Right atrium auricular region (tissue), 2 donors: ENCODE measurements around the gene OVOL1. TPM values are rescaled to one million over a fixed set of nuclear protein-coding genes. Genes with fewer than 3 reads are reported as not detected.
A peak's percentile ranks its signal among the peaks of the same experiment; 100 is the strongest.
"Not testable (repeated sequence)": the region's sequence is repeated elsewhere in the genome, so short reads cannot be mapped to it uniquely, and the experiment has no call there.

Experiments
- DNase-seq: peaks from one replicate; pipeline ENCODE4 v3.0.0-alpha.2; 2019; ENCODE audit warnings: low spot score
- H3K27ac ChIP-seq, 2 donors: fragments of 200-600 bp; sonication (generic); 1 replicate in 1 of 2; 2 replicates in 1 of 2; pipeline ENCODE4 v1.5.1; 2016 to 2019
- H3K27me3 ChIP-seq, 2 donors: fragments of 200-600 bp; sonication (generic); one replicate each; pipeline versions ENCODE4 v1.5.1 to v1.6.0; 2017 to 2019
- H3K36me3 ChIP-seq: fragments of 200-600 bp; sonication (generic); one replicate; pipeline ENCODE4 v1.5.1; 2016
- H3K4me1 ChIP-seq, 2 donors: fragments of 200-600 bp; sonication (generic); one replicate each; pipeline versions ENCODE4 v1.5.1 to v1.6.0; 2017 to 2019
- H3K4me3 ChIP-seq, 2 donors: fragments of 200-600 bp; sonication (generic); 1 replicate in 1 of 2; 2 replicates in 1 of 2; pipeline ENCODE4 v1.5.1; 2017 to 2019; ENCODE audit warnings: mild to moderate bottlenecking in 1 of 2, moderate library complexity in 1 of 2
- H3K9me3 ChIP-seq, 2 donors: fragments of 200-600 bp; sonication (generic); one replicate each; pipeline ENCODE4 v1.5.1; 2019
- CTCF ChIP-seq, 2 donors: fragments of 200-600 bp; sonication (generic); IDR thresholded peaks; one replicate each; pipeline ENCODE4 v1.5.1; 2019; ENCODE audit warnings: antibody characterized with exemption in 2 of 2
- total RNA-seq, 2 donors: library from RNA; depleted of rRNA; stranded (reverse); fragments of >200 nt; gene quantifications; one replicate each; pipeline ENCODE4 v1.1.0, GENCODE V29; 2016

OVOL1 gene
- total RNA-seq, 2 donors from 2014 or later = not detected

- no peaks in the 10 kb centered on the region for H3K27me3 ChIP-seq
- DNase-seq = no peak
- no peaks in the 10 kb centered on the region for H3K36me3 ChIP-seq
- no peaks in the 10 kb centered on the region for H3K9me3 ChIP-seq
- no peak overlapping the region for H3K27ac ChIP-seq
- H3K4me3 ChIP-seq = no peak overlapping the region
- H3K4me1 ChIP-seq = peaks cover 0 to 8% of the 10 kb centered on the region in 2 donors
- no peak for TF ChIP-seq CTCF (IDR thresholded peaks at IDR 0.05)
Observed at GRCh38 chr11:65821107-65821506, 34.2 kb downstream of the OVOL1 start.

- no peak for DNase-seq
- Histone ChIP-seq H3K4me3 (no peak overlapping the region), H3K4me1 (peaks cover 0 to 4% of the 10 kb centered on the region in 2 donors), H3K9me3 (no peaks in the 10 kb centered on the region), H3K36me3 (no peaks in the 10 kb centered on the region), H3K27ac (no peak overlapping the region), H3K27me3 (no peaks in the 10 kb centered on the region)
- no peak for TF ChIP-seq CTCF (IDR thresholded peaks at IDR 0.05)
Observed at GRCh38 chr11:65822776-65823528, 36.1 kb downstream of the OVOL1 start.

GRCh38 chr11:65826984-65827735 is 40.3 kb downstream of the OVOL1 start:
- H3K27me3 ChIP-seq = no peaks in the 10 kb centered on the region
- H3K27ac ChIP-seq = no peak overlapping the region
- H3K4me3 ChIP-seq = no peak overlapping the region
- no peak for TF ChIP-seq CTCF (IDR thresholded peaks at IDR 0.05)
- H3K4me1 ChIP-seq = no peaks in the 10 kb centered on the region
- H3K36me3 ChIP-seq = no peaks in the 10 kb centered on the region
- no peaks in the 10 kb centered on the region for H3K9me3 ChIP-seq
- no peak for DNase-seq

- Histone ChIP-seq H3K27ac (no peak overlapping the region), H3K36me3 (no peaks in the 10 kb centered on the region), H3K9me3 (no peaks in the 10 kb centered on the region), H3K4me1 (peaks cover 0 to 13% of the 10 kb centered on the region in 2 donors), H3K4me3 (no peak overlapping the region), H3K27me3 (no peaks in the 10 kb centered on the region)
- no peak for TF ChIP-seq CTCF (IDR thresholded peaks at IDR 0.05)
- DNase-seq = no peak
Observed at GRCh38 chr11:65829459-65829858, 42.6 kb downstream of the OVOL1 start.

GRCh38 chr11:65832231-65832630 is 45.4 kb downstream of the OVOL1 start:
- H3K4me3 ChIP-seq, H3K27ac ChIP-seq, H3K9me3 ChIP-seq, DNase-seq, H3K27me3 ChIP-seq, H3K36me3 ChIP-seq: not testable (repeated sequence)
- H3K4me1 ChIP-seq = peaks cover 0 to 13% of the 10 kb centered on the region in 2 donors

GRCh38 chr11:65833297-65834030 is 46.6 kb downstream of the OVOL1 start, which contains the start of gene SNX32:
Gene SNX32, plus strand, starts transcription at chr11:65833963. Its CDS starts 103 bp downstream, at chr11:65834066.
- Histone ChIP-seq H3K36me3 (no peaks in the 10 kb centered on the region), H3K4me1 (peaks cover 0 to 13% of the 10 kb centered on the region in 2 donors), H3K4me3 (peak within 1 kb of the TSS; percentile 45 to 61), H3K27ac (peak within 1 kb of the TSS in 1 of 2 donors; percentile 49), H3K27me3 (no peaks in the 10 kb centered on the region), H3K9me3 (no peaks in the 10 kb centered on the region)
- DNase-seq = peak; percentile 97
- TF ChIP-seq CTCF (IDR thresholded peaks at IDR 0.05) = no peak
